Adrenal gland (tissue), 12 donors: ENCODE measurements around the gene NDUFB11. TPM values are rescaled to one million over a fixed set of nuclear protein-coding genes. Genes with fewer than 3 reads are reported as not detected.
A peak's percentile ranks its signal among the peaks of the same experiment; 100 is the strongest.
"Not testable (repeated sequence)": the region's sequence is repeated elsewhere in the genome, so short reads cannot be mapped to it uniquely, and the experiment has no call there.

ENCODE experiments used
- DNase-seq, 7 donors: peaks; one replicate each; pipeline ENCODE4 v3.0.0-alpha.2; 2019 to 2020
- H3K27ac ChIP-seq, 5 donors: fragments of 200-600 bp; sonication (generic) in 4 of 5; 1 replicate in 3 of 5; 2 replicates in 2 of 5; pipeline versions ENCODE4 v1.5.1 to v1.8.0; 2016 to 2020; ENCODE audit warnings: mild to moderate bottlenecking in 1 of 5
- H3K27me3 ChIP-seq: fragments of 200-600 bp; 2 replicates; pipeline ENCODE4 v1.8.0; 2021
- H3K36me3 ChIP-seq, 2 donors: fragments of 200-600 bp; replicated peaks in 1 of 2; 1 replicate in 1 of 2; 2 replicates in 1 of 2; pipeline versions ENCODE4 v1.5.1 to v1.8.0; 2018 to 2022
- H3K4me1 ChIP-seq, 2 donors: fragments of 200-600 bp; replicated peaks in 1 of 2; 1 replicate in 1 of 2; 2 replicates in 1 of 2; pipeline versions ENCODE4 v1.5.1 to v1.8.0; 2018 to 2021
- H3K4me3 ChIP-seq, 4 donors: fragments of 200-600 bp; sonication (generic) in 3 of 4; one replicate each; pipeline ENCODE4 v1.5.1; 2016 to 2018
- H3K9me3 ChIP-seq, 3 donors: fragments of 200-600 bp; sonication (generic) in 1 of 3; replicated peaks in 1 of 3; 1 replicate in 2 of 3; 2 replicates in 1 of 3; pipeline versions ENCODE4 v1.5.1 to v1.8.0; 2016 to 2021
- CTCF ChIP-seq, 6 experiments: fragments of 450-650 bp in 4 of 6; fragments of 200-600 bp in 2 of 6; sonication (generic) in 1 of 6; IDR thresholded peaks; 1 replicate in 5 of 6; 2 replicates in 1 of 6; pipeline versions ENCODE4 v1.5.1 to v1.8.0; 2016 to 2021; ENCODE audit warnings: antibody characterized with exemption in 6 of 6, mild to moderate bottlenecking in 2 of 6, moderate library complexity in 1 of 6
- POLR2A ChIP-seq, 2 donors: fragments of 450-650 bp; IDR thresholded peaks; one replicate each; pipeline ENCODE4 v1.6.1; 2017; ENCODE audit warnings: antibody characterized with exemption in 2 of 2, mild to moderate bottlenecking in 2 of 2, moderate library complexity in 1 of 2
- WGBS, 4 donors: extraction: QIAGEN DNeasy Blood & Tissue Kit in 2 of 4; methylation state at CpG; one replicate each; pipeline versions ENCODE4 v1.1.5 to v1.1.7; 2013 to 2017; 5-methylcytosine and 5-hydroxymethylcytosine counted together
- intact Hi-C, 2 donors: fragments of 100-400 bp; cut with DNase I; formaldehyde crosslinking; loops; one replicate each; pipeline versions ENCODE4 v1.14.1 to v1.15.0; 2022 to 2023
- polyA plus RNA-seq, 3 donors: library from polyadenylated mRNA; stranded (reverse); fragments of 200-250 nt in 2 of 3; fragments of 350-450 nt in 1 of 3; fragmentation: Illumina TruSeq in 1 of 3; extraction: RNeasy Lipid Tissue Mini Kit (QIAGEN cat#74804) in 1 of 3; gene quantifications; one replicate each; pipeline ENCODE4 v1.2.3, GENCODE V29; 2013 to 2014
- total RNA-seq, 9 donors: library from RNA; depleted of rRNA in 4 of 9; stranded (reverse); fragments of >200 nt in 4 of 9; fragments of 120-200 nt in 1 of 9; fragmentation: NEBNext Ultra II Directional in 1 of 9; extraction: Animal tissue kit (Norgen Biotek cat#: 25700) in 1 of 9; gene quantifications; one replicate each; pipeline versions ENCODE4 v1.1.0 to v1.2.4, GENCODE V29; 2013 to 2023
- donor health status: healthy with polysubstance abuse.
- donor health status: Bipolar disorder and iron deficiency.
- donor health status: DM: yes; HTN: yes; CAD: no.
- donor health status: DM: no; HTN: no; CAD: no.
- donor health status: DM: no; HTN: no; CAD: no.
- donor health status: DM: yes; HTN: yes; CAD: no.

The NDUFB11 gene
- total and polyA plus RNA-seq, 12 donors = 49.6 to 169 (median 143) TPM

- WGBS, 4 donors = 73 to 84% (median 82%) methylated on average over 3 to 5 of the region's 5 CpGs
These were observed 11.0 kb downstream of the NDUFB11 start for GRCh38 chrX:47133493-47133892.

GRCh38 chrX:47129899-47130358 is 14.6 kb downstream of the NDUFB11 start:
- intact Hi-C loops = loop anchor here in 1 of 2 donors (10.0 kb wide), 1 partner anchor 55 kb away; no protein-coding TSS in a partner anchor
- H3K4me3 ChIP-seq = peak overlapping the region in 2 of 4 donors; percentile 40 to 58
- H3K27me3 ChIP-seq = peaks cover 3% of the 10 kb centered on the region
- no peak for TF ChIP-seq CTCF (IDR thresholded peaks at IDR 0.05)
- no peak for TF ChIP-seq POLR2A (IDR thresholded peaks at IDR 0.05)
- WGBS, 4 donors = 16 to 46% (median 24%) methylated on average over 11 of the region's 11 CpGs
- H3K36me3 ChIP-seq = no peaks in the 10 kb centered on the region
- H3K4me1 ChIP-seq = peaks cover 0 to 5% of the 10 kb centered on the region in 2 donors
- peak in 2 of 7 donors; percentile 25 to 29 for DNase-seq
- no peaks in the 10 kb centered on the region for H3K9me3 ChIP-seq
- peak overlapping the region in 3 of 5 donors; percentile 79 to 90 (median 85) for H3K27ac ChIP-seq

More at GRCh38 chrX:47133493-47133892, 11.0 kb downstream of the NDUFB11 start:
- H3K4me1 ChIP-seq = peaks cover 6 to 10% of the 10 kb centered on the region in 2 donors
- peaks cover 3% of the 10 kb centered on the region for H3K27me3 ChIP-seq
- intact Hi-C loops = no loop called here
- no peak overlapping the region for H3K4me3 ChIP-seq
- no peaks in the 10 kb centered on the region for H3K36me3 ChIP-seq
- TF ChIP-seq POLR2A (IDR thresholded peaks at IDR 0.05) (no peak), CTCF (IDR thresholded peaks at IDR 0.05) (no peak)
- H3K9me3 ChIP-seq = no peaks in the 10 kb centered on the region
- DNase-seq = peak in 1 of 7 donors; percentile 21
- H3K27ac ChIP-seq = no peak overlapping the region

- Histone ChIP-seq H3K4me1 (no peaks in the 10 kb centered on the region), H3K36me3 (no peaks in the 10 kb centered on the region), H3K27ac (peak overlapping the region; percentile 69 to 90 (median 85)), H3K9me3 (no peaks in the 10 kb centered on the region), H3K4me3 (peak overlapping the region in 2 of 4 donors; percentile 40 to 58), H3K27me3 (peaks cover 3% of the 10 kb centered on the region)
- WGBS, 4 donors = 0 to 38% (median 13%) methylated on average over 14 to 31 of the region's 31 CpGs
- TF ChIP-seq CTCF (IDR thresholded peaks at IDR 0.05) (no peak), POLR2A (IDR thresholded peaks at IDR 0.05) (peak in 1 of 2 donors; percentile 36)
- peak; percentile 91 to 99 (median 94) for DNase-seq
- intact Hi-C loops = loop anchor here in 1 of 2 donors (10.0 kb wide), 1 partner anchor 55 kb away; no protein-coding TSS in a partner anchor
These were observed 15.2 kb downstream of the NDUFB11 start for GRCh38 chrX:47129157-47129898.

- not testable (repeated sequence) for DNase-seq, H3K27ac ChIP-seq, H3K4me3 ChIP-seq, H3K27me3 ChIP-seq, H3K9me3 ChIP-seq, H3K4me1 ChIP-seq, H3K36me3 ChIP-seq
- intact Hi-C loops = loop anchor here in 1 of 2 donors (10.0 kb wide), 1 partner anchor 60 kb away; no protein-coding TSS in a partner anchor
- WGBS, 4 donors = 67 to 90% (median 81%) methylated on average over 3 of the region's 3 CpGs
These were observed 20.0 kb downstream of the NDUFB11 start for GRCh38 chrX:47124466-47124865.

GRCh38 chrX:47116551-47117110 is 27.9 kb downstream of the NDUFB11 start:
- DNase-seq, H3K9me3 ChIP-seq, H3K27me3 ChIP-seq, H3K36me3 ChIP-seq, intact Hi-C loops, H3K4me3 ChIP-seq, H3K4me1 ChIP-seq, H3K27ac ChIP-seq: not testable (repeated sequence)
- WGBS, 4 donors = 83 to 94% (median 91%) methylated on average over 5 to 7 of the region's 7 CpGs
